K562 (cell line): ENCODE measurements around the gene MRNIP. TPM values are rescaled to one million over a fixed set of nuclear protein-coding genes. Genes with fewer than 3 reads are reported as not detected.

Source experiments
- BCLAF1 ChIP-seq, 2 experiments: fragments of 450-650 bp in 1 of 2; IDR thresholded peaks; 2 replicates each; pipeline ENCODE4 v1.6.1; 2011 to 2017; ENCODE audit warnings: low read depth in 2 of 2, antibody characterized with exemption in 1 of 2, borderline replicate concordance in 1 of 2, low read length in 1 of 2, mild to moderate bottlenecking in 1 of 2, mixed read lengths in 1 of 2; ENCODE audit not compliant: control insufficient read depth in 1 of 2
- EWSR1 ChIP-seq: fragments of 450-650 bp; IDR thresholded peaks from 2 replicates; pipeline ENCODE4 v1.6.1; 2018; ENCODE audit warnings: borderline replicate concordance, mild to moderate bottlenecking, low read depth, moderate library complexity; ENCODE audit not compliant: partially characterized antibody
- YY1 ChIP-seq, 3 experiments: IDR thresholded peaks; 2 replicates each; pipeline ENCODE4 v1.6.1; 2011; ENCODE audit warnings: low read length in 2 of 3, mild to moderate bottlenecking in 2 of 3, moderate library complexity in 2 of 3, borderline replicate concordance in 1 of 3, control low read depth in 1 of 3, low read depth in 1 of 3; ENCODE audit not compliant: insufficient read depth in 3 of 3, insufficient replicate concordance in 2 of 3, control insufficient read depth in 1 of 3, insufficient read length in 1 of 3; ENCODE audit errors: extremely low read depth in 1 of 3
- ZNF124 ChIP-seq: sonication (generic); formaldehyde crosslinking; IDR thresholded peaks from 2 replicates; pipeline ENCODE4 v1.8.1; 2022; ENCODE audit warnings: missing genetic modification reagents
- polyA plus RNA-seq, 8 experiments: library from polyadenylated mRNA; depleted of rRNA in 4 of 8; stranded (reverse) in 5 of 8; unstranded in 3 of 8; fragments of >200 nt; fragmentation: Nextera tagmentation in 2 of 8; fragmentation: Illumina TruSeq in 1 of 8; extraction: Ambion mirVana in 2 of 8; extraction: Trizol in 1 of 8; gene quantifications; 2 replicates each; pipeline versions ENCODE4 v1.2.1 to v1.2.3, GENCODE V29; 2011 to 2014; ENCODE audit warnings: inconsistent platforms in 1 of 8, missing spikeins in 1 of 8
- total RNA-seq, 7 experiments: library from RNA; depleted of rRNA in 6 of 7; stranded (reverse); fragments of >200 nt in 6 of 7; fragmentation: Illumina TruSeq in 2 of 7; extraction: Trizol in 2 of 7; gene quantifications; 2 replicates each; pipeline versions ENCODE4 v1.2.1 to v1.2.3, GENCODE V29; 2011 to 2021; ENCODE audit warnings: low replicate concordance in 1 of 7

The MRNIP gene
- total and polyA plus RNA-seq, 9 of the 15 experiments (the other 6 are each of a cell fraction or from before 2014, with no cell fraction given), result 3.6 to 39.0 (median 16.8) TPM

GRCh38 chr5:179837076-179838011, 21.3 kb downstream of the MRNIP start (continued):
- TF ChIP-seq BCLAF1 (IDR thresholded peaks at IDR 0.05; ENCODE audit: borderline replicate concordance in 1 of 2, control insufficient read depth in 1 of 2, low read depth in 2 of 2, low read length in 1 of 2) (no peak), YY1 (IDR thresholded peaks at IDR 0.05; ENCODE audit: borderline replicate concordance in 1 of 3, control insufficient read depth in 1 of 3, extremely low read depth in 1 of 3, insufficient read depth in 3 of 3, insufficient read length in 1 of 3, insufficient replicate concordance in 2 of 3, low read depth in 1 of 3, low read length in 2 of 3) (no peak), EWSR1 (peak; percentile 13), ZNF124 (CRISPR knock-in tag) (no peak)
